HEK293 (cell line): Measurements from ENCODE around the gene RPIA.
A peak's percentile ranks its signal among the peaks of the same experiment; 100 is the strongest.

Experiments
- CTCF ChIA-PET: fragments of 350-600 bp; formaldehyde crosslinking; extraction: SDS; loops from one replicate; lab custom pipeline; 2021; ENCODE audit warnings: antibody characterized with exemption; lab: Yijun Ruan, JAX
- POLR2A ChIA-PET: fragments of 300-600 bp; formaldehyde crosslinking; extraction: SDS; loops from one replicate; lab custom pipeline; 2020; ENCODE audit warnings: antibody characterized with exemption, inconsistent platforms; lab: Yijun Ruan, JAX
- H3K27ac ChIP-seq: fragments of 200-500 bp; sonication (Bioruptor generic); 2 replicates; pipeline ENCODE4 v1.5.1; 2014; ENCODE audit warnings: low read depth, low read length, control low read depth, inconsistent platforms; ENCODE audit errors: extremely low read depth
- H3K36me3 ChIP-seq, 2 experiments: fragments of 200-500 bp in 1 of 2; sonication (Bioruptor generic) in 1 of 2; 1 replicate in 1 of 2; 2 replicates in 1 of 2; pipeline ENCODE4 v1.5.1; 2014 to 2017; ENCODE audit warnings: inconsistent platforms in 2 of 2, low read length in 2 of 2; ENCODE audit not compliant: control insufficient read depth in 2 of 2, insufficient read depth in 1 of 2
- H3K4me1 ChIP-seq: fragments of 200-500 bp; sonication (Bioruptor generic); 2 replicates; pipeline ENCODE4 v1.5.1; 2014; ENCODE audit warnings: mild to moderate bottlenecking, low read length, inconsistent platforms; ENCODE audit not compliant: control insufficient read depth, insufficient read depth
- H3K4me3 ChIP-seq: 2 replicates; pipeline ENCODE4 v1.5.1; 2011; ENCODE audit warnings: low read depth, mild to moderate bottlenecking, control low read depth, low read length, moderate library complexity
- H3K9me3 ChIP-seq: fragments of 200-500 bp; sonication (Bioruptor generic); 2 replicates; pipeline ENCODE4 v1.5.1; 2014; ENCODE audit warnings: low read depth, low read length, inconsistent platforms; ENCODE audit not compliant: control insufficient read depth, insufficient read depth
- EGR2 ChIP-seq: fragments of 450-650 bp; formaldehyde crosslinking; IDR thresholded peaks from 2 replicates; pipeline ENCODE4 v1.5.1; 2016; ENCODE audit warnings: low read depth, missing biosample characterization, missing genetic modification characterization
- GLI4 ChIP-seq: fragments of 450-650 bp; formaldehyde crosslinking; IDR thresholded peaks from 2 replicates; pipeline ENCODE4 v1.5.1; 2016; ENCODE audit warnings: missing biosample characterization, missing genetic modification characterization
- HOXC10 ChIP-seq: sonication (generic); formaldehyde crosslinking; IDR thresholded peaks from 2 replicates; pipeline ENCODE4 v1.8.1; 2023; ENCODE audit warnings: mild to moderate bottlenecking, missing genetic modification reagents
- KLF1 ChIP-seq: fragments of 450-650 bp; formaldehyde crosslinking; IDR thresholded peaks from 2 replicates; pipeline ENCODE4 v1.5.1; 2016; ENCODE audit warnings: missing biosample characterization, missing genetic modification characterization
- MEIS1 ChIP-seq: sonication (generic); formaldehyde crosslinking; IDR thresholded peaks from 2 replicates; pipeline ENCODE4 v1.8.1; 2022; ENCODE audit warnings: missing genetic modification reagents, mild to moderate bottlenecking, borderline replicate concordance
- SCRT2 ChIP-seq: fragments of 450-650 bp; formaldehyde crosslinking; IDR thresholded peaks from 2 replicates; pipeline ENCODE4 v1.5.1; 2016; ENCODE audit warnings: missing biosample characterization, missing genetic modification characterization
- SETDB1 ChIP-seq: IDR thresholded peaks from one replicate; pipeline ENCODE4 v1.6.1; 2017; ENCODE audit warnings: mild to moderate bottlenecking, low read length, moderate library complexity, mixed read lengths; ENCODE audit not compliant: insufficient read length
- SP7 ChIP-seq: fragments of 450-650 bp; formaldehyde crosslinking; IDR thresholded peaks from 2 replicates; pipeline ENCODE4 v1.5.1; 2016; ENCODE audit warnings: missing biosample characterization, missing genetic modification characterization
- ZBTB17 ChIP-seq: fragments of 450-650 bp; formaldehyde crosslinking; IDR thresholded peaks from 2 replicates; pipeline ENCODE4 v1.5.1; 2016; ENCODE audit warnings: missing biosample characterization, missing genetic modification characterization
- ZBTB7A ChIP-seq: fragments of 450-650 bp; formaldehyde crosslinking; IDR thresholded peaks from 2 replicates; pipeline ENCODE4 v1.5.1; 2016; ENCODE audit warnings: low read depth, missing biosample characterization, missing genetic modification characterization
- ZNF157 ChIP-seq: fragments of 450-650 bp; formaldehyde crosslinking; IDR thresholded peaks from 2 replicates; pipeline ENCODE4 v1.5.1; 2016; ENCODE audit warnings: missing biosample characterization, missing genetic modification characterization
- ZNF16 ChIP-seq: fragments of 450-650 bp; formaldehyde crosslinking; IDR thresholded peaks from 2 replicates; pipeline ENCODE4 v1.5.1; 2016; ENCODE audit warnings: low read depth, missing biosample characterization, missing genetic modification characterization
- ZNF169 ChIP-seq: fragments of 450-650 bp; formaldehyde crosslinking; IDR thresholded peaks from 2 replicates; pipeline ENCODE4 v1.5.1; 2016; ENCODE audit warnings: missing biosample characterization, missing genetic modification characterization
- ZNF248 ChIP-seq: fragments of 450-650 bp; formaldehyde crosslinking; IDR thresholded peaks from 2 replicates; pipeline ENCODE4 v1.5.1; 2017; ENCODE audit warnings: missing biosample characterization, missing genetic modification characterization
- ZNF37A ChIP-seq: fragments of 450-650 bp; IDR thresholded peaks from 2 replicates; pipeline ENCODE4 v1.5.1; 2018; ENCODE audit warnings: missing biosample characterization, missing genetic modification characterization
- ZNF473 ChIP-seq: fragments of 450-650 bp; formaldehyde crosslinking; IDR thresholded peaks from 2 replicates; pipeline ENCODE4 v1.5.1; 2017; ENCODE audit warnings: missing biosample characterization, missing genetic modification characterization
- ZNF558 ChIP-seq: fragments of 450-650 bp; formaldehyde crosslinking; IDR thresholded peaks from 2 replicates; pipeline ENCODE4 v1.5.1; 2016; ENCODE audit warnings: missing biosample characterization, missing genetic modification characterization
- ZNF670 ChIP-seq: fragments of 450-650 bp; formaldehyde crosslinking; IDR thresholded peaks from 2 replicates; pipeline ENCODE4 v1.5.1; 2016; ENCODE audit warnings: missing biosample characterization, missing genetic modification characterization, low read depth
- ZNF747 ChIP-seq: fragments of 450-650 bp; formaldehyde crosslinking; IDR thresholded peaks from 2 replicates; pipeline ENCODE4 v1.5.1; 2016; ENCODE audit warnings: missing biosample characterization, missing genetic modification characterization
- TF ChIP-seq, protein P1 (sequence below): fragments of 450-650 bp; formaldehyde crosslinking; IDR thresholded peaks from 2 replicates; pipeline ENCODE4 v1.5.1; 2016; ENCODE audit warnings: missing biosample characterization, missing genetic modification characterization, low read depth
- TF ChIP-seq, protein P2 (sequence below): fragments of 450-650 bp; IDR thresholded peaks from 2 replicates; pipeline ENCODE4 v1.5.1; 2018; ENCODE audit warnings: missing biosample characterization, missing genetic modification characterization
- TF ChIP-seq, protein P3 (sequence below): fragments of 450-650 bp; formaldehyde crosslinking; IDR thresholded peaks from 2 replicates; pipeline ENCODE4 v1.5.1; 2016; ENCODE audit warnings: missing biosample characterization, missing genetic modification characterization

Gene RPIA

DNA sequence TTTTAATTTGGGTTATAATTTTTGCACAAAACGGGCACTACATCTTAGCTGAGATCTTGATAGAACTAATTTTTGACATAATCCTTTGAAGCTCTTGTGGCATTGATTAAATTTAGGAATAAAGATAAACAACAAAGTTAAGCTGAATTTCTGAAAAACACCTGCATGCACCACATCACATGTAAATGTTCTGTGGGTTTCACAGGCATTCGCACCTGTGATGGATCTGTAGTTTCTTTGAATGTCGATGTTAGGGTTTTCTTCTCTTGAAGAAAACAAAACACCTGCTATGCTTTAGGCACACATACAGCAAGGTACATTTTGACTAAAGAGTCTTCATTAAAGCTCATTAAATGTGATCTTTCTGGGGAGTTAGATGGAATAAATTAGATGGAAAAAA, 60.3 kb downstream of the RPIA start:
- no peak for TF ChIP-seq ZNF747 (tag by site-specific recombination)
- TF ChIP-seq ZNF558 (tag by site-specific recombination): no peak
- TF ChIP-seq KLF1 (tag by site-specific recombination): no peak
- TF ChIP-seq ZNF473 (tag by site-specific recombination): no peak
- TF ChIP-seq ZNF157: no peak
- TF ChIP-seq, all 188 proteins: peak for 0
- Histone ChIP-seq H3K27ac (no peak overlapping the region), H3K4me1 (no peaks in the 10 kb centered on the region), H3K4me3 (no peak overlapping the region), H3K9me3 (no peaks in the 10 kb centered on the region), H3K36me3 (peaks cover 8 to 74% of the 10 kb centered on the region in 2 experiments)
- POLR2A ChIA-PET: interaction anchor here (0.6 kb wide), 1 partner anchor 1917 kb away, joined by 5 read pairs; no protein-coding TSS in a partner anchor
- CTCF ChIA-PET: interaction anchor here (1.2 to 2.1 kb wide), 2 partner anchors 11 to 13 kb away, joined by 4 to 13 read pairs; no protein-coding TSS in a partner anchor

DNA sequence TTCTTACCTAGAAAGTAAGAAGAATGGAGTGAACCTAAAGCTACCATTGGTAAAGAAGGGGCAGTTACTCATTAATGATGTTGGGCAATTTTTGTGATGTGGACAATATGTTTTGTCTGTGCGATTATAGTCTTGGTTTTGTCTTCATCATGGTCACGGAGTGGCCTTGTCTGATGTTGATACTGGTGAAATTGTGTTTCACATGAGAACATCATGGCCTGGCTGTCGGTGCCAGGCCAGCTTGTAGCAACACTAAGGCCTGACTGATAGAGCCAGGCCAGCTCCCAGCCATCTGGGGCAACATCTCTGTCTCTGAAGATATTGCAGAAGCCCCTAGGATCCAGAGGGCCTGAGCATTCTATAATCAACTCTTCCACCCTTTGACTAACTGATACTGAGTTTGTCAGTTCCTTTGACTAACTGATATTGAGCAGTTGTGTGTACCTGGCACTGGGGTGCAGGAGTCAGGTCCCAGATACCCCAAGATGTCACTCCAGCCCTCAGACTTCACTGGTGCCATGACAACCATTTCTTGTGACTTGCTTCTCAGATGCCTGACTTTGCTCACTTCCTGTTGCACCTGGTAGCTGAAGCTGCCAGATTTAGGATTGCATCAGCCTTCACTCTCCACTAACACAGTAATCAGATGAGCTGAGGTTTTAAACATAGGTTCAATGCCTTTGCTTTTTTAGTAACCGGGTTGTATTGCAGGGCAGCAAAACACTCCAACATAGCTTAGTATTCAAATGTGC, 62.5 kb downstream of the RPIA start:
- TF ChIP-seq SCRT2 (peak; percentile 32; the same call in 1 of the 2 replicates), ZNF248 (tag by site-specific recombination) (no peak)
- ChIA-PET CTCF (interaction anchor here (0.7 to 2.2 kb wide), 4 partner anchors 13 to 402 kb away, joined by 3 to 9 read pairs (median 4); no protein-coding TSS in a partner anchor), POLR2A (interaction anchor here (0.6 kb wide), 1 partner anchor 256 kb away, joined by 5 read pairs; no protein-coding TSS in a partner anchor)
- no peak overlapping the region for H3K27ac ChIP-seq
- no peaks in the 10 kb centered on the region for H3K4me1 ChIP-seq
- H3K9me3 ChIP-seq: no peaks in the 10 kb centered on the region
- peaks cover 4 to 53% of the 10 kb centered on the region in 2 experiments; a peak in 2 of 3 replicates for H3K36me3 ChIP-seq
- H3K4me3 ChIP-seq: no peak overlapping the region

DNA sequence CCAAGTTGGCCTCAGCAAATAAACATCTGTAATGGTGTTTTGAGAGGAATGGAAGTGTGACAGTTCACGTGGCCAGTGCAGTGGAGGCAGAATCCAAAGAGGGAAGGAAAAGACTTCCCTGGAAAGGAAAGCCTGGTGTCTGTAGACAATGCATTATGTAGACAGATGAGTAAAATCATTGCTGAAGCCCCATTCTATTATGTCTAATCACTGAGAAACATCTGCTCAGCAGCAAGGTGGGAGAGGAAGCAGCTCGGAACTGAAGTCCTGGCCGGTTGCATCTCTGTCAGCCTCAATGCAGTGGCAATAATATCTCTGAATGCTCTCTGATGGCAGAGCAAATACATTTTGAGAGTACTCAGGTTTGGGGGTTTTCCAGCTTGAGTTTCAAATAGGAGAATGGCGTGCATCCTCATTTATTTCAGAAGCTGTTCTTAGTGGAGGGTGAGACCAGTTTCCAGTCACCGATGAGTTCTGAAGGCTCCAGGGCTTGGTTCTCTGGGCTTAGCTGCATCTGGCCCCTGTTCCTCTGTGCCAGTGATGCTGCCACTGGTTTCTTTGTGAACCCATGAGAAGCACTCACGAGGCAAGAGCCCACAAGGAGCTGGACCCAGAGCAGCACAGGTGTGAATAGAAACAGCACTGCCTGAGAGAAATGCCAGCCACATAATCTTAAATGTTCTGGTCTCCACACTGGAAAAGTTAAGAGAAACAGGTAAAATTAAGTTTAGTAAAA, 63.3 kb downstream of the RPIA start:
- Histone ChIP-seq H3K27ac (no peak overlapping the region), H3K4me3 (no peak overlapping the region), H3K36me3 (peaks cover 4 to 48% of the 10 kb centered on the region in 2 experiments; a peak in 2 of 3 replicates)
- CTCF ChIA-PET: interaction anchor here (1.1 to 2.2 kb wide), 2 partner anchors 14 to 403 kb away, joined by 3 to 9 read pairs; no protein-coding TSS in a partner anchor
- TF ChIP-seq ZNF670 (tag by site-specific recombination): no peak
- TF ChIP-seq ZNF16 (tag by site-specific recombination): no peak
- TF ChIP-seq SP7: no peak
- TF ChIP-seq, protein P1, sequence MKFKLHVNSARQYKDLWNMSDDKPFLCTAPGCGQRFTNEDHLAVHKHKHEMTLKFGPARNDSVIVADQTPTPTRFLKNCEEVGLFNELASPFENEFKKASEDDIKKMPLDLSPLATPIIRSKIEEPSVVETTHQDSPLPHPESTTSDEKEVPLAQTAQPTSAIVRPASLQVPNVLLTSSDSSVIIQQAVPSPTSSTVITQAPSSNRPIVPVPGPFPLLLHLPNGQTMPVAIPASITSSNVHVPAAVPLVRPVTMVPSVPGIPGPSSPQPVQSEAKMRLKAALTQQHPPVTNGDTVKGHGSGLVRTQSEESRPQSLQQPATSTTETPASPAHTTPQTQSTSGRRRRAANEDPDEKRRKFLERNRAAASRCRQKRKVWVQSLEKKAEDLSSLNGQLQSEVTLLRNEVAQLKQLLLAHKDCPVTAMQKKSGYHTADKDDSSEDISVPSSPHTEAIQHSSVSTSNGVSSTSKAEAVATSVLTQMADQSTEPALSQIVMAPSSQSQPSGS (tag by site-specific recombination): no peak
- no peak for TF ChIP-seq ZBTB7A
- TF ChIP-seq, protein P2, sequence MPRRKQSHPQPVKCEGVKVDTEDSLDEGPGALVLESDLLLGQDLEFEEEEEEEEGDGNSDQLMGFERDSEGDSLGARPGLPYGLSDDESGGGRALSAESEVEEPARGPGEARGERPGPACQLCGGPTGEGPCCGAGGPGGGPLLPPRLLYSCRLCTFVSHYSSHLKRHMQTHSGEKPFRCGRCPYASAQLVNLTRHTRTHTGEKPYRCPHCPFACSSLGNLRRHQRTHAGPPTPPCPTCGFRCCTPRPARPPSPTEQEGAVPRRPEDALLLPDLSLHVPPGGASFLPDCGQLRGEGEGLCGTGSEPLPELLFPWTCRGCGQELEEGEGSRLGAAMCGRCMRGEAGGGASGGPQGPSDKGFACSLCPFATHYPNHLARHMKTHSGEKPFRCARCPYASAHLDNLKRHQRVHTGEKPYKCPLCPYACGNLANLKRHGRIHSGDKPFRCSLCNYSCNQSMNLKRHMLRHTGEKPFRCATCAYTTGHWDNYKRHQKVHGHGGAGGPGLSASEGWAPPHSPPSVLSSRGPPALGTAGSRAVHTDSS (tag by site-specific recombination): no peak
- TF ChIP-seq ZNF169 (tag by site-specific recombination): no peak
- TF ChIP-seq ZNF37A (tag by site-specific recombination): no peak
- TF ChIP-seq SETDB1: no peak
- no peak for TF ChIP-seq GLI4 (tag by site-specific recombination)
- TF ChIP-seq MEIS1 (CRISPR knock-in tag): no peak
- TF ChIP-seq HOXC10 (CRISPR knock-in tag): no peak
- no peak for TF ChIP-seq EGR2 (tag by site-specific recombination)
- no peak for TF ChIP-seq ZBTB17
- TF ChIP-seq, protein P3, sequence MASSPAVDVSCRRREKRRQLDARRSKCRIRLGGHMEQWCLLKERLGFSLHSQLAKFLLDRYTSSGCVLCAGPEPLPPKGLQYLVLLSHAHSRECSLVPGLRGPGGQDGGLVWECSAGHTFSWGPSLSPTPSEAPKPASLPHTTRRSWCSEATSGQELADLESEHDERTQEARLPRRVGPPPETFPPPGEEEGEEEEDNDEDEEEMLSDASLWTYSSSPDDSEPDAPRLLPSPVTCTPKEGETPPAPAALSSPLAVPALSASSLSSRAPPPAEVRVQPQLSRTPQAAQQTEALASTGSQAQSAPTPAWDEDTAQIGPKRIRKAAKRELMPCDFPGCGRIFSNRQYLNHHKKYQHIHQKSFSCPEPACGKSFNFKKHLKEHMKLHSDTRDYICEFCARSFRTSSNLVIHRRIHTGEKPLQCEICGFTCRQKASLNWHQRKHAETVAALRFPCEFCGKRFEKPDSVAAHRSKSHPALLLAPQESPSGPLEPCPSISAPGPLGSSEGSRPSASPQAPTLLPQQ (tag by site-specific recombination): no peak
- TF ChIP-seq, all 188 proteins: peak for 0
- H3K4me1 ChIP-seq: no peaks in the 10 kb centered on the region
- POLR2A ChIA-PET: no interaction called here
- no peaks in the 10 kb centered on the region for H3K9me3 ChIP-seq
